NCI-H1092 treated with DMSO at 0.1 percent for 48 hours (cell line): ENCODE measurements around the gene NCOA7.
A peak's percentile ranks its signal among the peaks of the same experiment; 100 is the strongest.
"Not testable (repeated sequence)": the region's sequence is repeated elsewhere in the genome, so short reads cannot be mapped to it uniquely, and the experiment has no call there.

Experiments used
- DNase-seq: peaks from one replicate; lab custom pipeline; 2025; lab: John Stamatoyannopoulos, UW

The NCOA7 gene

GRCh38 chr6:125947615-125948014, 156.9 kb downstream of the NCOA7 start:
- no peak for DNase-seq

GRCh38 chr6:125948455-125948854, 157.7 kb downstream of the NCOA7 start:
- no peak for DNase-seq

GRCh38 chr6:125949069-125949468, 158.3 kb downstream of the NCOA7 start:
- DNase-seq = no peak

GRCh38 chr6:125950293-125950692, 159.5 kb downstream of the NCOA7 start:
- DNase-seq = no peak

GRCh38 chr6:125950716-125951115, 160.0 kb downstream of the NCOA7 start:
- DNase-seq = not testable (repeated sequence)

GRCh38 chr6:125951323-125951722, 160.6 kb downstream of the NCOA7 start:
- no peak for DNase-seq

GRCh38 chr6:125952764-125953501, 162.2 kb downstream of the NCOA7 start:
- no peak for DNase-seq

GRCh38 chr6:125953502-125953875, 162.7 kb downstream of the NCOA7 start:
- no peak for DNase-seq

- DNase-seq = no peak
Observed at GRCh38 chr6:125954735-125955339, 164.1 kb downstream of the NCOA7 start.

GRCh38 chr6:125955973-125956372, 165.2 kb downstream of the NCOA7 start:
- no peak for DNase-seq

GRCh38 chr6:125956506-125957390, 166.0 kb downstream of the NCOA7 start, which contains the start of gene HINT3:
Gene HINT3, plus strand, starts transcription at chr6:125956770. Its CDS starts 208 bp downstream, at chr6:125956978.
- peak; percentile 92 for DNase-seq

- DNase-seq = no peak
Observed at GRCh38 chr6:125957391-125957693, 166.6 kb downstream of the NCOA7 start.

- DNase-seq = no peak
Observed at GRCh38 chr6:125957845-125958244, 167.1 kb downstream of the NCOA7 start.

GRCh38 chr6:125959041-125959440, 168.3 kb downstream of the NCOA7 start:
- no peak for DNase-seq

GRCh38 chr6:125961117-125961516, 170.4 kb downstream of the NCOA7 start:
- DNase-seq = no peak

GRCh38 chr6:125962900-125963497, 172.2 kb downstream of the NCOA7 start:
- DNase-seq = no peak

- no peak for DNase-seq
Observed at GRCh38 chr6:125963817-125964216, 173.1 kb downstream of the NCOA7 start.

GRCh38 chr6:125966569-125966968, 175.8 kb downstream of the NCOA7 start:
- no peak for DNase-seq

GRCh38 chr6:125968493-125968892, 177.7 kb downstream of the NCOA7 start:
- DNase-seq = no peak

GRCh38 chr6:125970760-125971159, 180.0 kb downstream of the NCOA7 start:
- no peak for DNase-seq

- DNase-seq = not testable (repeated sequence)
Observed at GRCh38 chr6:125972478-125972877, 181.7 kb downstream of the NCOA7 start.

- DNase-seq = peak; percentile 43
Observed at GRCh38 chr6:125974214-125974866, 183.6 kb downstream of the NCOA7 start.
